Activated T-cell treated with anti-CD3 and anti-CD28 coated beads, Interleukin-2, amount 50 U/mL, for 48 hours (primary cell): ENCODE measurements around the gene KCNK16.

Experiments used
- DNase-seq, 2 experiments: peaks; one replicate each; pipeline ENCODE4 v3.0.0-alpha.2; 2020

Gene KCNK16

DNA sequence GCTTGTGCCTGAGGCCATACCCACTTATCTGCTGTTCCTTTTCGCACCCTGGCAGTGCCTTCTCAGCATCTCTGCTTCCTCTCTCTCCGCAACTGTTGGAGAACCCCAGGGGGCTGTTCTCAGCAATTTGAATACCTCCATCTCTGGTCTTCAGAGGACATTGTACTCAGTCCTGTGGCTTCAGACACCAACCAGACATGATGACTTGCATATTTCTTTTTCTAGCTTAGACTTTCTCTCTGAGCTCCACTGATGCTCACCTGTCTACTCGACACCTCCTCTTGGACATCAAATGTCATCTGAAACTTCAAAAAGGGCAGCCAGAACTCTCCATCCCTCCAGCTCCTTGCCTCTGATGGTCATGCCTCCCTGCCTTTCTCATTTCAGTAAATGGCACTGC is 18.9 kb upstream of the KCNK16 start:
- no peak for DNase-seq

- DNase-seq, result no peak
Measured at GRCh38 chr6:39339868-39340550, 17.5 kb upstream of the KCNK16 start.

DNA sequence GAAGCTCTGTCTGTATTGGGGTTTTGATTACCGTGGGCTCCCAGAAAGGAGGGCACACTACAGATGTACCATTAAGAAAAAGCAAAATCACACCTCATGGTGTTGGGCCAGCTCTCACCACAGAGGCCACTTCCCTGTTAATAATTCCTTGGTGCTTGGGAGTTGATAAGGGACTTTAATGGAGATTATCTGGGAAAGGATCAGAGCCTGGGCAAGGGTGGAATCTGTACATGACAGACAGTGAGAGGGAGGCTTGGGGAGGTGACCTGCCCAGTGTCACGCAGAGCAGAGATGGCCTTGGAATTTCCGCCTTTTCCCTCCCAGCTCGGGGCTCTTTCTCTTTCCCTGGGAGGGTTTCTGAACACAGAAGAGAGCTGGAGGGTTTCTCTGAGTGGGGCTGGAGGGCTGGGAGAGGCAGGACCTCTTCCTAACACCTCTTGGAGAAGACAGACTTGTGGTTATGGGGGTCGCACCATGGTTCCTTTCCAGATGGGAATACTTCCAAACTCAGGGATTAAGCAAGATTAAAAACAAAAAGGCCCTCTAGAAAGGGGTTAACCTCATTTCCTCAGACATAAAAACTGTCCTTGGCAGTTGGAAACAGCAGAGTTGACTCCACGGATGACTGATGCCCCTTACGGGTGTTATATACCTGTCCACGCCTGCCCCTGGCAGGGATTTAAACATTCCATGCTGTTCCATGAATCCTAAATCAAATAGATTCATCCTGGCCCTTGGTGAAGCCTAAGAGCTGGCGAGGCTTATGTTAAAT is 16.8 kb upstream of the KCNK16 start:
- no peak for DNase-seq

GRCh38 chr6:39338397-39338796 is 15.9 kb upstream of the KCNK16 start:
- DNase-seq, result no peak

- no peak for DNase-seq
Measured at GRCh38 chr6:39335780-39336545, 13.5 kb upstream of the KCNK16 start.

DNA sequence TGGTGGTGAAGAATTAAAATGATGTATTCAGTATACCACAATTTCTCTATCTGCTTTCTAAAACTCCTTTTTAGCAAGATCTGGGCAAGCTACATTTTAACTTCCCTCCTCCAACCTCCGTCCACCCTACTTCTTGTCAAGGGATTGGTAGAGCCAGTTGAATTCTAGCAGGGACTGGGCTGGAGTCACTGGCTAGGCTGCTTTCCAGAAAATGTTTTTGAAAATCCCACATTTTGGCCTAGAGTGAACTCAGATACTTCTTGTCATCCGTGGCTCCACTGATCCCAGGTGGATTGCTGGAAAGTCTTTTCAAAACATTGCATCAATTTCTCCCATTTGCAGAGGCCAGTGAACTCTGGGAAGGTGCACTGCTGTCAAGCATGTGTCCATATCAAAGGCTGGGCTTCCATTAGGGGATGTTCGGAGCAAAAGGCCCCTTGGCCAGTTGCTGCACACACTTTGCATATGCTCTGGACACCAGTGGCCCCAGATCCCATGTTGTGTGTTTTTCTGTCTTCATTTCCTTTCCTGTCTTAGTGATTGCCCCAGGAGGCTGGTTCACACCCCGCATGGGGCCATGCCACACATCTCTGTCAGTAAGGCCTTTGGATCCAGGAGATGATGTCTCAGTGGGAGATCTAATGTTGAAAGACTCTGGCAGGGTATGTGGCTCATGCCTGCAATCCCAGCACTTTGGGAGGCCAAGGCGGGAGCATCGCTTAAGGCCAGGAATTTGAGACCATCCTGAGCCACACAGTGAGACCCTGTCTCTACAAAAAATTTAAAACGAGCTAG is 11.3 kb upstream of the KCNK16 start:
- DNase-seq, result no peak

GRCh38 chr6:39330476-39330875 is 8.0 kb upstream of the KCNK16 start:
- no peak for DNase-seq

GRCh38 chr6:39330057-39330456 is 7.6 kb upstream of the KCNK16 start:
- DNase-seq, result no peak

- DNase-seq, result no peak
Measured at GRCh38 chr6:39328066-39328465, 5.6 kb upstream of the KCNK16 start.

DNA sequence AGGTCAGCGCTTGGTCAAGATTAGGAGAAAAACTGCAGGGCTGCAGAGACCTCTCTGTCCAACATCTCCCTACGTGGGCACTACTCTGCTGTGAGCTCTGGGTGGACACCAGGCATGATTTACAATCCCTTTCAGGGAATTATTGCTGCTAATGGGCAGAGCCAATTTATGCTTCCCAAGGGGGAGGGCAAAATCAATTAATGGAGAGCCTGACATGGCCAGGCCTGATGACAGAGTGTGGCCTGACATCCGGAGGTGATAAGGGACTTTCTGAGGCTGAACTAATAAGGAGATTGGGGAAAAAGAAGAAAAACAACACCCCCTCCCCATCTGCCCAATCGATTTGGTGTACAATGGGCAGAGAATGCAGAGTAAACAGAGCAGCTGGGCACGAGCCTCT is 5.0 kb upstream of the KCNK16 start:
- no peak for DNase-seq

DNA sequence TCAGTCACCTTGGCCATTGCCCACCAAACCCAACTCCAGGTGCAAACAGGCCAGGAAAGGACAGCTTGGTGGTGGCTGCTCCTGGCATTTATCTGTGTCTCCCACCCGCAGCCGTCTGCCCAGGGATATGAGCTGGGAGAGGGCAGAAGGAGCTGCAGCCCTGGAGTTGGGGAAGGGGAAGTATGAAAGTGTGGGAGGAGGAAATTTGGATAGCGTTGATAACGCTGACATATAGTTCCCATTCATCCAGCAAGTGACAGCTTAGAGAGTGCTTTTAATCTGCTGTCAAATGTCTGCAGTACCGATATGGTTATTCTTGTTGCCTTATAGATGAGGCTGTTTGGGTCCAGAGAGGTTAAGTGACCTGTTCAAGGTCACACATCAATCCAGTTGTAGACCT is 741 bp downstream of the KCNK16 start:
- DNase-seq, result no peak

- DNase-seq, result no peak
Measured at GRCh38 chr6:39320363-39320984, 2.0 kb downstream of the KCNK16 start.

DNA sequence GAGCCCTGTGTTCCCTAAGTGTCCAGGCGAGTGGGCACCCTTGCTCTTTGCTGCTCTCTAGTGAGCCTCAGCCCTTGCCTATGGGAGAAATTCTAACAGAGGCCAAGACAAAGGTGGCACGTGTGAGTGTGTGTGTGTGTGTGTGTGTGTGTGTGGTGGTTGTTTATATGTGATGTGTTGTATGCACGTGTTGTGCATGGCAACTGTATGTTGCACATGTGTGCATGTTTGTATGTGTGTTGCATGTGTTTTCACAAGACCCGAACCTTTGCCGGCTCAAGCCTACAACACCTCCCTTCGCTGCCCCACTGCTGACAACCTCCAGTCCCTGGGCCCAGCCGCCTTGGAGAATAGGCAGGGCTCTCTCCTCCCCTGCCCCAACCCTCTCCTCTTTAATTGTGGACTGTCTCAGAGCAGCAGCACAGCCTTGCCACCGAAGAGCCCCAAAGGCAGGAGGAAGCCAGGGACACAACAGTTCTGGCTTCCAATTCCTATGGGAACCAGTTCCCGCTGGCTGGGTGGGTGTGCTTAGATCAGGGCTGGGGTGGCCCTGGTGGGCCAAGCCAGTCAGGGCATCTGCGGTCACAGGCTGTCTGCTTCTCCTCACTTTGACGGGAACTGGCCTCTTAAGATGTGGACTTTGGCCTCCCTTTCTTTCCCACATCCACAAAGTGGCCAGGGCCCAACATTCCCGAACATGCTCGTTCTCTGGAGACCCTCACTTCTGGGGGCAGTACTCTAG is 2.7 kb downstream of the KCNK16 start:
- no peak for DNase-seq

DNA sequence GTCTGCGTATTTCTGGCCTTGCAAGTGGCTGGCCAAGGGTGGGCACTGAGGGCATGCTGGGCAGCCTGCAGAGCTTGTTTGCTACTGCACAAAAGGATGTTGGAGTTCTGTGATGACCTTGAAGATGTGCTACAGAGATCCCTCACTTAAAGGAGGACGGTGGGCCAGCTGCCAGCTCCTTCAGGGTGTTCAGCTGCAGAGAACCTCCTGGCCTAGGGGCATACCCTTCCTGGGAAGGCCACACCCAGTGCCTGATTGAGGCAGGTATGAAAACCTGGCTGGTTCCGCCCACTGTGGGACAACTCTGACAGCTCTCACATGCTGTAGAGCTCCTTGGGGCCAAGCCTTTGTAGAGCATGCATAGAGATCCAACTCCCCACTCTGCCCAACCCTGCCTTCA is 5.2 kb downstream of the KCNK16 start:
- DNase-seq, result no peak

DNA sequence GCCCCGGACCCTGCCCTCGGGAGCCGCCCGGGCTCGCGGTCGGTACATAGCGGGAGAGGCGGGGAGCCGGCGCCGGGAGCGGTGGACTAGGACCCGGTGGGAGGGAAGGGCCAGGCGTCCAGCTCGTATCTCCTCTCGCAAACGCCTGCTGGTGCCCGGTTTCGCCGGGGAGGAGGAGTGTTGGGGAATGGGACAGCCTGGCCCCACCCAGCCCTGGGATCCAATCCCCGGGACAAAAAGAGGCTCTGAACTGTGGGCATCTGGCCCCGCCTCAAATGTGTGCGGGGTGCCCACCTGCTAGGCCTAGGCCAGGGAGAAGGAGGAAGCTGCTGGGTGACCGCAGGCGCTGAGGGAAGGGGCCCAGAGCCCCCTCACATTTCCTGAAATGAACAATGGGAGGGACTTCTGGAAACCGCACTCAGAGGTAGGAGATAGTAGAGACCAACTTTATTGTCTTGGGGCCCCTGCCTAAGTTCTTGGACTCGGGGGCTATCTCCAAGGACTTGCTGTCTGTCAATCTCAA is 8.2 kb downstream of the KCNK16 start, which contains the start of gene KCNK17:
KCNK17 (minus strand) TSS at position 147 of the 523 bp plus-strand sequence; CDS start at position 48, 99 bp downstream.
- no peak for DNase-seq

- DNase-seq, result peak in 1 of 2 experiments; percentile 27
Measured at GRCh38 chr6:39313526-39314272, 8.8 kb downstream of the KCNK16 start.

- peak in 1 of 2 experiments; percentile 20 for DNase-seq
Measured at GRCh38 chr6:39312912-39313525, 9.5 kb downstream of the KCNK16 start.

GRCh38 chr6:39310542-39310941 is 12.0 kb downstream of the KCNK16 start:
- DNase-seq, result no peak

- peak; percentile 80 to 81 for DNase-seq
Measured at GRCh38 chr6:39309942-39310531, 12.5 kb downstream of the KCNK16 start.

DNA sequence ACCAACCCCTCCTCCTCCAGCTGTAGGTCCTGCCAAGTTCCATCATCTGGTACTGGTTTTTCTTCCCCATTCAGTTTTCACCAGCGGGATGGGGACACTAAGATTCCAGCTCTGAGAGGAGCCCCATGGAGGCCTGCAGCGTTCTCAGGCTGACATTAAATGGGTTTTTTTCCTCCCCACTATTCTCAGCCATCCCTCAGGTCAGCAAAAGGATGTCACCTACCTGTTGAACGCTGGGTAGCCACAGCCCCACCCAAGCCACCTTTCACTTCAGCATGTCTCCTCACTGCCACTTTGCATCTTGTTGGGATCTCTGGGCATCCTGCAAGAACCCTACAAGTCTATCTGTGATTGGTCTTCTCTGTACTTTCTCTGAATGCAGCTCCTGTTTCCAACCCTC is 15.0 kb downstream of the KCNK16 start:
- no peak for DNase-seq
